Measurements from ENCODE around the gene DMRT1.

- no peak for TF ChIP-seq REST (IDR thresholded peaks at IDR 0.05; ENCODE audit: insufficient read depth in 1 of 2, low read depth in 2 of 2, low read length in 2 of 2)
- no peak for TF ChIP-seq POLR2AphosphoS5 (IDR thresholded peaks at IDR 0.05; ENCODE audit: low read depth, low read length)
- TF ChIP-seq FOXP2 (optimal IDR thresholded peaks at IDR 0.05; ENCODE audit: borderline replicate concordance, extremely low read depth, extremely low read length, insufficient read depth): no peak
- TF ChIP-seq TAF1 (IDR thresholded peaks at IDR 0.05; ENCODE audit: borderline replicate concordance, insufficient read depth, low read length): no peak
Measured at GRCh38 chr9:981491-981898, 140.0 kb downstream of the DMRT1 start.

All from PFSK-1 (cell line).